Measurements from ENCODE around the gene MED31. TPM values are rescaled to one million over a fixed set of nuclear protein-coding genes. Genes with fewer than 3 reads are reported as not detected.

The MED31 gene
- total and polyA plus RNA-seq, 2 donors (not counting 3 experiments of a cell fraction or from before 2014, with no cell fraction given) = 13.7 to 29.4 TPM

GRCh38 chr17:6610011-6610410, 41.4 kb downstream of the MED31 start:
- Histone ChIP-seq H3K4me1 (ENCODE audit: control insufficient read depth, extremely low read depth, insufficient read depth, low read length) (no peaks in the 10 kb centered on the region), H3K27ac (ENCODE audit: insufficient read depth, low read depth, low read length) (no peak overlapping the region), H3K79me2 (ENCODE audit: control insufficient read depth, insufficient read depth, low read length) (peaks cover 2% of the 10 kb centered on the region), H3K9ac (replicated peaks; ENCODE audit: extremely low read depth, insufficient read depth, low read length) (no peak overlapping the region), H4K20me1 (replicated peaks; ENCODE audit: control insufficient read depth, extremely low read depth, insufficient read depth, low read length) (no peaks in the 10 kb centered on the region), H3K9me1 (replicated peaks; ENCODE audit: control insufficient read depth, extremely low read depth, insufficient read depth, low read length) (no peaks in the 10 kb centered on the region), H3K9me3 (replicated peaks; ENCODE audit: control insufficient read depth, insufficient read depth, low read length) (no peaks in the 10 kb centered on the region), H3K4me2 (ENCODE audit: insufficient read depth, low read length) (no peak overlapping the region), H2AFZ (ENCODE audit: low read depth, low read length) (no peak overlapping the region), H3K36me3 (ENCODE audit: control insufficient read depth in 2 of 2, extremely low read depth in 1 of 2, insufficient read depth in 2 of 2, low read length in 2 of 2) (peaks cover 26 to 29% of the 10 kb centered on the region in 2 experiments), H3K27me3 (ENCODE audit: control insufficient read depth in 2 of 2, insufficient read depth in 2 of 2, low read length in 2 of 2) (no peaks in the 10 kb centered on the region), H3K4me3 (replicated peaks in 1 of 3; ENCODE audit: insufficient read depth in 1 of 3, low read depth in 1 of 3, low read length in 3 of 3) (no peak overlapping the region)
- dilution Hi-C loops (cut with MboI; ENCODE audit: extremely low pct_ligation_motif_present, low sequenced_read_pairs) (no loop called here), intact Hi-C loops (cut with micrococcal nuclease) (no loop called here)
- BruUV-seq (replicated peaks) = no TSS peak
- ChIA-PET CTCF (interaction anchor here (0.6 to 1.5 kb wide), 2 partner anchors 14 to 1114 kb away, joined by 3 read pairs; no protein-coding TSS in a partner anchor), POLR2A (no interaction called here)
- DNase-seq (ENCODE audit: low read depth, low spot score) = no peak
- FAIRE-seq = no peak
- TF ChIP-seq POLR2A (IDR thresholded peaks at IDR 0.05; ENCODE audit: low read depth, low read length) (no peak), MYC (IDR thresholded peaks at IDR 0.05; ENCODE audit: low read depth, low read length) (no peak), FOS (IDR thresholded peaks at IDR 0.05; ENCODE audit: borderline replicate concordance, insufficient read depth, low read length) (no peak), POLR2AphosphoS5 (IDR thresholded peaks at IDR 0.05; ENCODE audit: insufficient read depth, low read depth, low read length) (no peak), CTCF (IDR thresholded peaks at IDR 0.05; ENCODE audit: extremely low read depth in 1 of 2, insufficient read depth in 1 of 2, low read depth in 1 of 2, low read length in 2 of 2) (no peak), JUN (IDR thresholded peaks at IDR 0.05; ENCODE audit: borderline replicate concordance, insufficient read depth, insufficient read length, low read depth) (no peak), EZH2 (IDR thresholded peaks at IDR 0.05; ENCODE audit: borderline replicate concordance, low read depth, low read length, severe bottlenecking) (no peak), GATA2 (IDR thresholded peaks at IDR 0.05; ENCODE audit: insufficient read depth, insufficient read length, low read depth, low read length) (no peak)
- TF ChIP-seq, protein P1, sequence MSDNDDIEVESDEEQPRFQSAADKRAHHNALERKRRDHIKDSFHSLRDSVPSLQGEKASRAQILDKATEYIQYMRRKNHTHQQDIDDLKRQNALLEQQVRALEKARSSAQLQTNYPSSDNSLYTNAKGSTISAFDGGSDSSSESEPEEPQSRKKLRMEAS (IDR thresholded peaks at IDR 0.05; ENCODE audit: insufficient read depth, insufficient read length) = no peak

Data from endothelial cell of umbilical vein (primary cell).